ENCODE measurements around the gene PCDHB10.
"Not testable (repeated sequence)": the region's sequence is repeated elsewhere in the genome, so short reads cannot be mapped to it uniquely, and the experiment has no call there.

PCDHB10 gene

GRCh38 chr5:141188682-141189081 is 3.5 kb upstream of the PCDHB10 start:
- DNase-seq (ENCODE audit: low read depth) = not testable (repeated sequence)

DNA sequence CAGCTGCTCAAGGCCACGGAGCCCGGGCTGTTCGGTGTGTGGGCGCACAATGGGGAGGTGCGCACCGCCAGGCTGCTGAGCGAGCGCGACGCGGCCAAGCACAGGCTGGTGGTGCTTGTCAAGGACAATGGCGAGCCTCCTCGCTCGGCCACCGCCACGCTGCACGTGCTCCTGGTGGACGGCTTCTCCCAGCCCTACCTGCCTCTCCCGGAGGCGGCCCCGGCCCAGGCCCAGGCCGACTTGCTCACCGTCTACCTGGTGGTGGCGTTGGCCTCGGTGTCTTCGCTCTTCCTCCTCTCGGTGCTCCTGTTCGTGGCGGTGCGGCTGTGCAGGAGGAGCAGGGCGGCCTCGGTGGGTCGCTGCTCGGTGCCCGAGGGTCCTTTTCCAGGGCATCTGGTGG is 3.0 kb upstream of the PCDHB10 start:
- not testable (repeated sequence) for DNase-seq (ENCODE audit: low read depth)

- DNase-seq (ENCODE audit: low read depth) = not testable (repeated sequence)
Observed at GRCh38 chr5:141194332-141194731, 2.2 kb downstream of the PCDHB10 start.

- no peak for DNase-seq (ENCODE audit: low read depth)
Observed at GRCh38 chr5:141196363-141196762, 4.2 kb downstream of the PCDHB10 start.

DNA sequence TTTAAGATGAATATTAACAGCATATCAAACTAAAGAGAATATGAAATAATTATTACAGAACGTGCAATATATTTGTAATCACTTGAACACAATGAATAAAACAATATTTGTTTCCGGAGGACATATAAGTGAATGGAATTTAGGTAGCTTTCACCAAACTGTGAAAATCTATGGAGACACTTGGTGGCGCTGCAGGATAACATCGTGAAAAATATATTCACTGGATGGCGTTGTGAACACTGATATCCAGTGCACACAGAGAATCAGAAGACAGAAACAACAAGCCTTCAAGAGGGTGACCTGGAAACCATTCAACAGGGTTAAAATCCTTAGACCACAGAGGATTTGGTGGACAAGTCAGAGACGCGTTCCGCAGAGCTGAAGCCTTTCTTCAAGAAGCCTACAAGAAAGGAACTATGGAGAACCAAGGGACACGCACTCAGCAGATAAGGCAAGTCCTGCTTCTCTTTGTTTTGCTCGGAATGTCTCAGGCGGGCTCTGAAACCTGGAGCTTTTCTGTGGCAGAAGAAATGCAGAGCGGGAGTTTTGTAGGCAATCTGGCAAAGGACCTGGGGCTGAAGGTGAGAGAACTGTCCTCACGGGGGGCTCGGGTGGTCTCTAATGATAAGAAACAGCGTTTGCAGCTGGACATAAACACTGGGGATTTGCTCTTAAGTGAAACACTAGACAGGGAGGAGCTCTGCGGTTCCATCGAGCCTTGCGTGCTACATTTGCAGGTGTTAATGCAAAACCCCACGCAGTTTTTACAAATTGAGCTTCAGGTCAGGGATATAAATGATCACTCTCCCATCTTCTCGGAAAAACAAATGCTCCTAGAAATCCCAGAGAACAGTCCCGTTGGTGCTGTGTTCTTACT is 7.4 kb downstream of the PCDHB10 start, which contains the start of gene PCDHB11:
Gene PCDHB11 (plus strand): TSS at position 269 of the 877 bp plus-strand sequence. CDS start 148 bp downstream, at position 417.
- DNase-seq (ENCODE audit: low read depth) = no peak

DNA sequence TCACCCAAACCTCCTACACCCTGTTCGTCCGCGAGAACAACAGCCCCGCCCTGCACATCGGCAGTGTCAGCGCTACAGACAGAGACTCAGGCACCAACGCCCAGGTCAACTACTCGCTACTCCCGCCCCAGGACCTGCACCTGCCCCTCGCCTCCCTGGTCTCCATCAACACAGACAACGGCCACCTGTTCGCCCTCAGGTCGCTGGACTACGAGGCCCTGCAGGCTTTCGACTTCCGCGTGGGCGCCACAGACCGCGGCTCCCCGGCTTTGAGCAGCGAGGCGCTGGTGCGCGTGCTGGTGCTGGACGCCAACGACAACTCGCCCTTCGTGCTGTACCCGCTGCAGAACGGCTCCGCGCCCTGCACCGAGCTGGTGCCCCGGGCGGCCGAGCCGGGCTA is 9.0 kb downstream of the PCDHB10 start:
- DNase-seq (ENCODE audit: low read depth) = not testable (repeated sequence)

GRCh38 chr5:141201646-141202045 is 9.5 kb downstream of the PCDHB10 start:
- DNase-seq (ENCODE audit: low read depth) = not testable (repeated sequence)

DNA sequence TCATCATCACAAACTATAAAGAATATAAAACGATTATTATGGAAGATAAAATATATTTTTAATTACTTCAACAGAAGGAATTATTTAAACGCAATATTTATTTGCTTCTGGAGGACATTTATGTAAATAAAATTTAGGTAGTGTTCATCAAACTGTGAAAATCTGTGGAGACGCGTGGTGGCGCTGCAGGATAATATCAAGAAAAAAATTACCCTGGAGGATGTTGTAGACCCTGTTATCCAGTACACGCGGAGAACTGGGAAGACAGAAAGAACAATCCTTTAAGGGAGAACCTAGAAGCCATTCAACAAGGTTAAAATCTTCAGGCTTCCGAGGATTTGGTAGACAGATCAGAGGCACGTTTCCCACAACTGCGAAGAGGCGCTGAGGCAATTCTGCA is 16.3 kb downstream of the PCDHB10 start, which contains the start of gene PCDHB12:
Gene PCDHB12 (plus strand): TSS at position 242 of the 400 bp plus-strand sequence. CDS start 189 bp downstream, outside the sequence.
- DNase-seq (ENCODE audit: low read depth) = no peak

GRCh38 chr5:141210281-141210680 is 18.1 kb downstream of the PCDHB10 start:
- DNase-seq (ENCODE audit: low read depth) = not testable (repeated sequence)

DNA sequence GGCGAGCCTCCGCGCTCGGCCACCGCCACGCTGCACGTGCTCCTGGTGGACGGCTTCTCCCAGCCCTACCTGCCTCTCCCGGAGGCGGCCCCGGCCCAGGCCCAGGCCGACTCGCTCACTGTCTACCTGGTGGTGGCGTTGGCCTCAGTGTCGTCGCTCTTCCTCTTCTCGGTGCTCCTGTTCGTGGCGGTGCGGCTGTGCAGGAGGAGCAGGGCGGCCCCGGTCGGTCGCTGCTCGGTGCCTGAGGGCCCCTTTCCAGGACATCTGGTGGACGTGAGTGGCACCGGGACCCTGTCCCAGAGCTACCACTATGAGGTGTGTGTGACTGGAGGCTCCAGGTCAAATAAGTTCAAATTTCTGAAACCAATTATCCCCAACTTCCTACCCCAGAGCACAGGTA is 18.7 kb downstream of the PCDHB10 start:
- not testable (repeated sequence) for DNase-seq (ENCODE audit: low read depth)

DNA sequence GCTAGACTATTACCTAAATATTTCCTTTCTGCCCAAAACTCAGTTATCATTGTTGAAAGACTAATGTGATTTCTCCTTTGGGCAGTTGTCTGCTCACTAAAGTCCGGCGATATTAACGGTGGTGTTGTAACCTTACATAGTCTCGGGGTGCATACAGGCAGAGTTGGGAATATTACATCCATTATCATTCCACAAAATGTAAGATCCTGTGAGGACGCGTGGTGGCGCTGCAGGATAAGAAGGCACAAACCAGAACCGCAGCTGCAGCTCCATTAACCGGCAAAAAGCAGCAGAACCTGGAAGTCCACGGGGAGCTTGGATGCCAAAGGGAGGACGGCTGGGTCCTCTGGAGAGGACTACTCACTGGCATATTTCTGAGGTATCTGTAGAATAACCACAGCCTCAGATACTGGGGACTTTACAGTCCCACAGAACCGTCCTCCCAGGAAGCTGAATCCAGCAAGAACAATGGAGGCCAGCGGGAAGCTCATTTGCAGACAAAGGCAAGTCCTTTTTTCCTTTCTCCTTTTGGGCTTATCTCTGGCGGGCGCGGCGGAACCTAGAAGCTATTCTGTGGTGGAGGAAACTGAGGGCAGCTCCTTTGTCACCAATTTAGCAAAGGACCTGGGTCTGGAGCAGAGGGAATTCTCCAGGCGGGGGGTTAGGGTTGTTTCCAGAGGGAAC is 21.6 kb downstream of the PCDHB10 start, which contains the start of gene PCDHB13:
Gene PCDHB13 (plus strand): TSS at position 264 of the 684 bp plus-strand sequence. CDS start 205 bp downstream, at position 469.
- DNase-seq (ENCODE audit: low read depth) = not testable (repeated sequence)

GRCh38 chr5:141214583-141214982 is 22.4 kb downstream of the PCDHB10 start:
- not testable (repeated sequence) for DNase-seq (ENCODE audit: low read depth)

DNA sequence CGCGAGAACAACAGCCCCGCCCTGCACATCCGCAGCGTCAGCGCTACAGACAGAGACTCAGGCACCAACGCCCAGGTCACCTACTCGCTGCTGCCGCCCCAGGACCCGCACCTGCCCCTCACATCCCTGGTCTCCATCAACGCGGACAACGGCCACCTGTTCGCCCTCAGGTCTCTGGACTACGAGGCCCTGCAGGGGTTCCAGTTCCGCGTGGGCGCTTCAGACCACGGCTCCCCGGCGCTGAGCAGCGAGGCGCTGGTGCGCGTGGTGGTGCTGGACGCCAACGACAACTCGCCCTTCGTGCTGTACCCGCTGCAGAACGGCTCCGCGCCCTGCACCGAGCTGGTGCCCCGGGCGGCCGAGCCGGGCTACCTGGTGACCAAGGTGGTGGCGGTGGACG is 23.4 kb downstream of the PCDHB10 start:
- DNase-seq (ENCODE audit: low read depth) = not testable (repeated sequence)

DNA sequence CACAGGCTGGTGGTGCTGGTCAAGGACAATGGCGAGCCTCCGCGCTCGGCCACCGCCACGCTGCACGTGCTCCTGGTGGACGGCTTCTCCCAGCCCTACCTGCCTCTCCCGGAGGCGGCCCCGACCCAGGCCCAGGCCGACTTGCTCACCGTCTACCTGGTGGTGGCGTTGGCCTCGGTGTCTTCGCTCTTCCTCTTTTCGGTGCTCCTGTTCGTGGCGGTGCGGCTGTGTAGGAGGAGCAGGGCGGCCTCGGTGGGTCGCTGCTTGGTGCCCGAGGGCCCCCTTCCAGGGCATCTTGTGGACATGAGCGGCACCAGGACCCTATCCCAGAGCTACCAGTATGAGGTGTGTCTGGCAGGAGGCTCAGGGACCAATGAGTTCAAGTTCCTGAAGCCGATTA is 23.9 kb downstream of the PCDHB10 start:
- DNase-seq (ENCODE audit: low read depth) = not testable (repeated sequence)

DNA sequence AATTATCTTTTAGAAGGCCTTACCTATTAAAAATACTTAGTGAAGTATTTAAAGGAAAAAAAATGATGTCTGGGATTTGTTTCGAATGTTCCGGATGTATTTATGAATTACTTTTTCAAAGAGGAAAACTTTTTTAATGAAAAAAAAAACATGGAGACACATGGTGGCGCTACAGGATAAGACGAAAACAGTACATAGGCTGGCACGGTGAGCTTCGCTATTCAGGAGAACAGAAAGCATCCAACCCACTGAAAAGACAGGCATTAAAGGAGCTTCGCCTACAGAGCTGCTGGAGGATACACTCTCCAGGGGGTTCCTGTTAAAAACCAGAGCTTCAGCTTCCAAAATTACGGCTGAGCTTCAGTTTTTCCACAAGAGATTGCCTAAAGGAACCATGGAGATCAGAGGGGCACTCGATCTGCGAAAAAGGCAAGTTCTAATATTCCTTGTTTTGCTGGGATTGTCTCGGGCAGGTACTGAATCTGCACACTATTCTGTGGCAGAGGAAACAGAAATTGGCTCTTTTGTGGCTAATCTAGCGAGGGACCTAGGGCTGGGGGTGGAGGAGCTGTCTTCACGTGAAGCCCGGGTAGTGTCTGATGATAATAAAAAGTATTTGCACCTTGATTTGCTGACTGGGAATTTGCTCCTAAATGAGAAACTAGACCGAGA is 31.1 kb downstream of the PCDHB10 start, which contains the start of gene PCDHB14:
Gene PCDHB14 (plus strand): TSS at position 232 of the 672 bp plus-strand sequence. CDS start 163 bp downstream, at position 395.
- no peak for DNase-seq (ENCODE audit: low read depth)

DNA sequence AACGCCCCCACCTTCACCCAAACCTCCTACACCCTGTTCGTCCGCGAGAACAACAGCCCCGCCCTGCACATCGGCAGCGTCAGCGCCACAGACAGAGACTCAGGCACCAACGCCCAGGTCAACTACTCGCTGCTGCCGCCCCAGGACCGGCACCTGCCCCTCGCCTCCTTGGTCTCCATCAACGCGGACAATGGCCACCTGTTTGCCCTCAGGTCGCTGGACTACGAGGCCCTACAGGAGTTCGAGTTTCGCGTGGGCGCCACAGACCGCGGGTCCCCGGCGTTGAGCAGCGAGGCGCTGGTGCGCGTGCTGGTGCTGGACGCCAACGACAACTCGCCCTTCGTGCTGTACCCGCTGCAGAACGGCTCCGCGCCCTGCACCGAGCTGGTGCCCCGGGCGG is 32.7 kb downstream of the PCDHB10 start:
- DNase-seq (ENCODE audit: low read depth) = not testable (repeated sequence)

DNA sequence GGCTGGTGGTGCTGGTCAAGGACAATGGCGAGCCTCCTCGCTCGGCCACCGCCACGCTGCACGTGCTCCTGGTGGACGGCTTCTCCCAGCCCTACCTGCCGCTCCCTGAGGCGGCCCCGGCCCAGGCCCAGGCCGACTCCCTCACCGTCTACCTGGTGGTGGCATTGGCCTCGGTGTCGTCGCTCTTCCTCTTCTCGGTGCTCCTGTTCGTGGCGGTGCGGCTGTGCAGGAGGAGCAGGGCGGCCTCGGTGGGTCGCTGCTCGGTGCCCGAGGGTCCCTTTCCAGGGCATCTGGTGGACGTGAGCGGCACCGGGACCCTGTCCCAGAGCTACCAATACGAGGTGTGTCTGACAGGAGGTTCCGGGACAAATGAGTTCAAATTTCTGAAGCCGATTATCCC is 33.3 kb downstream of the PCDHB10 start:
- DNase-seq (ENCODE audit: low read depth) = not testable (repeated sequence)

DNA sequence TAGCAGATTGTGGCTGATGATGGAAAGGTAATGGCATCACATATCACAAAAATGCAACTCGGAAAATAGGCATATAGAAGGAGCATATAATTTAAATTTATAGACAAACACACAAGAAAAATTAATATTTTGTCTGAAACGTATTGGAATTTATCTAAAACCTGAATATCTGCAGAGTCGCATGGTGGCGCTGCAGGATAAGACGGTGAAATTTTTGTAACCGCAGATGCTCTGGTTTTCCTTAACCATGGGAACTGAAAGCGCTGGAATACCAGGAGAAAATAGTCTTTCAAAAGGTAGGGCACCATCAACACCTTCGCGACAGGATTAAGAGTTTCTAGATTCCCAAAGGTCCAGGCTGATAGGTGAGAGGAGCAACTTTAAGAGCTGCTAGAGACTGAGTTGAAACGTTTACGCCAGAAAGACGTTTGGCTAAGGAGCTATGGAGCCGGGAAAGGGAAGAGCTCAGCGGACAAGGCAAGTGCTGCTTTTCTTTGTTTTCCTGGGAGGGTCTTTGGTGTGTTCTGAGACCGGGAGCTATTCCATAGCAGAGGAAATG is 42.0 kb downstream of the PCDHB10 start:
- no peak for DNase-seq (ENCODE audit: low read depth)

DNA sequence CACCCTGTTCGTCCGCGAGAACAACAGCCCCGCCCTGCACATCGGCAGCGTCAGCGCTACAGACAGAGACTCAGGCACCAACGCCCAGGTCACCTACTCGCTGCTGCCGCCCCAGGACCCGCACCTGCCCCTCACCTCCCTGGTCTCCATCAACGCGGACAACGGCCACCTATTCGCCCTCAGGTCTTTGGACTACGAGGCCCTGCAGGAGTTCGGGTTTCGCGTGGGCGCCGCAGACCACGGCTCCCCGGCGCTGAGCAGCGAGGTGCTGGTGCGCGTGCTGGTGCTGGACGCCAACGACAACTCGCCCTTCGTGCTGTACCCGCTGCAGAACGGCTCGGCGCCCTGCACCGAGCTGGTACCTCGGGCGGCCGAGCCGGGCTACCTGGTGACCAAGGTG is 43.8 kb downstream of the PCDHB10 start:
- not testable (repeated sequence) for DNase-seq (ENCODE audit: low read depth)

DNA sequence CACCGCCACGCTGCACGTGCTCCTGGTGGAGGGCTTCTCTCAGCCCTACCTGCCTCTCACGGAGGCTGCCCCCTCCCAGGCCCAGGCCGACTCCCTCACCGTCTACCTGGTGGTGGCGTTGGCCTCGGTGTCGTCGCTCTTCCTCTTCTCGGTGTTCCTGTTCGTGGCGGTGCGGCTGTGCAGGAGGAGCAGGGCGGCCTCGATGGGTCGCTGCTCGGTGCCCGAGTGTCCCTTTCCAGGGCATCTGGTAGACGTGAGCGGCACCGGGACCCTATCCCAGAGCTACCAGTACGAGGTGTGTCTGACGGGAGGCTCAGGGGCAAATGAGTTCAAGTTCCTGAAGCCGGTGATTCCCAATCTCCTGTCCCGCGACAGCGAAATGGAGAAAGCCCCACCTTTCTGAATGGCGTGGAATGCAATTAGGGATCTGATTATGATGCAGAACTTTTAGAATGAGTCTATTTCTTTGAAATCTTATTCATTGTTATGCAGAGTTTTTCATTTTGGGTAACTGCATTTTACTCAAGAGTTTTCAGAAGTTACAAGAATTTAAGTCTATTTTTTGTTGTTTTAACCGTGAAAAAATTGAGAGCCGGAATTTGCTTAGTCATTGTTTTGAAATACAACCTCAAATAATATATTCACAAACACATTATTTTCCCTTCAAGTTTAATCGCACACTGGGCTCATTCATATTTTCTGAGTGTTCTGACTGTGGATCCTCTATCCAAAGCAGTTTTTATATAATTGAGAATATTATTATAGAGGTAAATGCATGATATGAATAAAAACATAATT is 44.6 kb downstream of the PCDHB10 start:
- no peak for DNase-seq (ENCODE audit: low read depth)

GRCh38 chr5:141241496-141241895 is 49.3 kb downstream of the PCDHB10 start:
- DNase-seq (ENCODE audit: low read depth) = no peak
